Hematopoietic multipotent progenitor cell treated with erythropoietin and hydrocortisone succinate and interleukin-3 and kit ligand, for 17 days (in vitro differentiated cells): ENCODE measurements around the gene CSNK1G2.

ENCODE experiments used
- DNase-seq: peaks from one replicate; pipeline ENCODE4 v3.0.0-alpha.2; 2015; ENCODE audit warnings: low spot score

Gene CSNK1G2

GRCh38 chr19:1968279-1969175, 27.6 kb downstream of the CSNK1G2 start:
- DNase-seq, result no peak

- DNase-seq, result no peak
Measured at GRCh38 chr19:1969176-1970002, 28.4 kb downstream of the CSNK1G2 start.

GRCh38 chr19:1970003-1970805, 29.2 kb downstream of the CSNK1G2 start:
- DNase-seq, result no peak

- no peak for DNase-seq
Measured at GRCh38 chr19:1970806-1971502, 30.0 kb downstream of the CSNK1G2 start.

GRCh38 chr19:1974381-1975161, 33.6 kb downstream of the CSNK1G2 start:
- no peak for DNase-seq

GRCh38 chr19:1975162-1975480, 34.1 kb downstream of the CSNK1G2 start:
- no peak for DNase-seq

- no peak for DNase-seq
Measured at GRCh38 chr19:1977120-1977519, 36.1 kb downstream of the CSNK1G2 start.

GRCh38 chr19:1978346-1978894, 37.4 kb downstream of the CSNK1G2 start:
- no peak for DNase-seq

- DNase-seq, result no peak
Measured at GRCh38 chr19:1979017-1979416, 38.0 kb downstream of the CSNK1G2 start.

GRCh38 chr19:1979642-1980041, 38.7 kb downstream of the CSNK1G2 start:
- no peak for DNase-seq

- no peak for DNase-seq
Measured at GRCh38 chr19:1980091-1980808, 39.3 kb downstream of the CSNK1G2 start.

- no peak for DNase-seq
Measured at GRCh38 chr19:1980809-1981181, 39.8 kb downstream of the CSNK1G2 start.

GRCh38 chr19:1981253-1981652, 40.3 kb downstream of the CSNK1G2 start:
- no peak for DNase-seq

GRCh38 chr19:1984357-1984756, 43.4 kb downstream of the CSNK1G2 start:
- DNase-seq, result no peak

- DNase-seq, result no peak
Measured at GRCh38 chr19:1985588-1986356, 44.8 kb downstream of the CSNK1G2 start.

- no peak for DNase-seq
Measured at GRCh38 chr19:1986357-1987162, 45.6 kb downstream of the CSNK1G2 start.

- no peak for DNase-seq
Measured at GRCh38 chr19:1987197-1988187, 46.5 kb downstream of the CSNK1G2 start.
